Fibroblast of villous mesenchyme (primary cell): ENCODE data around the gene UNC13B. TPM values are rescaled to one million over a fixed set of nuclear protein-coding genes. Genes with fewer than 3 reads are reported as not detected.
A peak's percentile ranks its signal among the peaks of the same experiment; 100 is the strongest.

Source experiments
- DNase-seq: peaks from one replicate; pipeline ENCODE4 v3.0.0-alpha.2; 2010; ENCODE audit warnings: low read depth
- H3K4me3 ChIP-seq: 2 replicates; pipeline ENCODE4 v1.5.1; 2011; ENCODE audit warnings: low read depth, mild to moderate bottlenecking, low read length
- total RNA-seq: library from RNA; depleted of rRNA; stranded (reverse); fragments of >200 nt; gene quantifications from 2 replicates; pipeline ENCODE4 v1.2.3, GENCODE V29; 2012
- TF ChIP-seq, protein P1 (sequence below): IDR thresholded peaks from 2 replicates; pipeline ENCODE4 v1.5.1; 2012; ENCODE audit warnings: low read depth, mild to moderate bottlenecking, low read length; ENCODE audit not compliant: insufficient read depth

UNC13B gene
- total RNA-seq, 1 donor: 23.7 TPM

DNA sequence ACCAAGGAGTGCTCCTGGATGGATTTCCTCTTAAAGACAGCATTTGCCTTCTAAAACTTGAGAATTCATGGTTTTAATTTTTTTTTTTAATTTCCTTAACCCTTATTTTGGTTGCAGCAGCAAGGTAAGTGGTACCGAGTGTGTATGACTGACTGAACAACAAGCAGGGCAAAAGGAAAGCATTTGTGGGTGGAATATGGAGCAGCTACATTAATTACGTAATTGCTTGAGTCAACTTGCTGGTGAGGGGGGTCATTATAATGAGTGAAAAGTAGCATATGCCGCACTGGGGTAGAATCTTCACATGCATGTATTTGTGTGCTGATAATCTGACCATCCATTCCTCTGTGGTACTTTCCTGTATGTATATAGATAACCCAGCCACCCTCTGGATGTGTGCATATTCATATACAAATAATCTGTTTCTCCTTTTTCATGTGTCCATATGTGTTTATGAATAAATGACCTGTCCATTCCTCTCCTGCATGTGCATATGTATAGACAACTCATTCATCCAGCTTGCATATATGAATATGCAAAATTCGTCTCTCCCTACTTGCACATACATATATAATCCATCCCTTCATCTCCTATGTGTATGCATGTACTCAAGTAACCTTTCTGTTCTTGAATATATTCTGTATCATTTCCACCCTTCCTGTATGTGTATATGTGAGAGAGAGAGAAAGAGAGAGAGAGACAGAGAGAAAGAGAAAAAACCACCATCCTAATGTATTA lies 180.6 kb downstream of the UNC13B start:
- H3K4me3 ChIP-seq: no peak overlapping the region
- TF ChIP-seq, protein P1, sequence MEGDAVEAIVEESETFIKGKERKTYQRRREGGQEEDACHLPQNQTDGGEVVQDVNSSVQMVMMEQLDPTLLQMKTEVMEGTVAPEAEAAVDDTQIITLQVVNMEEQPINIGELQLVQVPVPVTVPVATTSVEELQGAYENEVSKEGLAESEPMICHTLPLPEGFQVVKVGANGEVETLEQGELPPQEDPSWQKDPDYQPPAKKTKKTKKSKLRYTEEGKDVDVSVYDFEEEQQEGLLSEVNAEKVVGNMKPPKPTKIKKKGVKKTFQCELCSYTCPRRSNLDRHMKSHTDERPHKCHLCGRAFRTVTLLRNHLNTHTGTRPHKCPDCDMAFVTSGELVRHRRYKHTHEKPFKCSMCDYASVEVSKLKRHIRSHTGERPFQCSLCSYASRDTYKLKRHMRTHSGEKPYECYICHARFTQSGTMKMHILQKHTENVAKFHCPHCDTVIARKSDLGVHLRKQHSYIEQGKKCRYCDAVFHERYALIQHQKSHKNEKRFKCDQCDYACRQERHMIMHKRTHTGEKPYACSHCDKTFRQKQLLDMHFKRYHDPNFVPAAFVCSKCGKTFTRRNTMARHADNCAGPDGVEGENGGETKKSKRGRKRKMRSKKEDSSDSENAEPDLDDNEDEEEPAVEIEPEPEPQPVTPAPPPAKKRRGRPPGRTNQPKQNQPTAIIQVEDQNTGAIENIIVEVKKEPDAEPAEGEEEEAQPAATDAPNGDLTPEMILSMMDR: no peak
- DNase-seq: peak; percentile 15

DNA sequence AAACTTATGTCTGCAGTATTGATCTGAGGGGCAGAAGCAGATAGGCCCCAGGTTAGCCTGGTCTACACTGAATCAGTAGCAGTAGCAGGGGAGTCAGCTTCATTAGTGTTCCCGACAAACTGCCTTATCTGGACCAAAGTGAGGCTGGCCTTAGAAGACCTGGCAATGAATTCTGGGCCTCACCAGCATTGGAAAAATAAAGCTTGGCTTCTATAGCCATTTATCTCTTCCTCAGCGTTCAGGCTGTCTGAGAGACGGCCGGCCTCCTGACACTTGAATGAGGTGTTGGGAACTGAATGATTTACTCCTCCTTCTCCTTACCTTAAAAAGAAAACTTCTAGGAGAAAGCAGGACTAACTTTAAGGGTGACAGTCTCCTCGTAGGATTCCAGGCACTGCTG lies 186.3 kb downstream of the UNC13B start:
- no peak overlapping the region for H3K4me3 ChIP-seq
- TF ChIP-seq, protein P1: no peak
- no peak for DNase-seq

DNA sequence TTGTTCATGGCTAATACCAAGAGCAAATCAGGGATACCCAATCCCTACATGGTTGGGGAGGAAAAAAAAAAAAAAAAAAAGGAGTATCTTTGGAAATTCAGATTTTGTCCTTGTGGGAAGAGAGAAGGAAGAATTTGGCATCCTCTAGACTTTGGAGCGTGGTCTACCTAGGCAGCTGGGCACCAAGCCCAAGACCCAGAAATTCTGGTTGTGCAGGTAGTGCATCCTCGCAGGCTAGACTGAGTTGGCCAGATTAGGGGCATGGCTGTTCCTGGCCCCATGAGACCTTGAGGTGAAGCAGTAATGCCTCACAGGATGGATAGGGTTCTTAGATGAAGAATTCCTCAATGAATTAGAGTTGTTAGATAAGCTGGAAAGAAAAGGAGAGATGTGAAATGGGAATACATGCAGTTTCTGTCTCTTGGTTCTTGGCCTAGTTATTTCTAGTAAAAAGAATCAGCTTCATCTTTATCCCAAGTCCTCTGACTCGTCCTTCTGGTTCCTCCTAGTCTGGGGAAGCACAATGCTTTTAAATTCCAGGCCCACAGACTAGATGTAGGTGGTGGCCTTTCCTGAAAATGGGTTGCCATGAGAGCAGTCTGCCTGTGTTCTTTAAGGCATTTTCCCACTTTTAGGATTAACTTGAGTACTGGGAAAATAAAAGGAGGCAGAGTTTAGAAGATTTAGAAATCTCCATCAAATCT lies 187.6 kb downstream of the UNC13B start:
- TF ChIP-seq, protein P1: no peak
- DNase-seq: no peak
- H3K4me3 ChIP-seq: no peak overlapping the region

DNA sequence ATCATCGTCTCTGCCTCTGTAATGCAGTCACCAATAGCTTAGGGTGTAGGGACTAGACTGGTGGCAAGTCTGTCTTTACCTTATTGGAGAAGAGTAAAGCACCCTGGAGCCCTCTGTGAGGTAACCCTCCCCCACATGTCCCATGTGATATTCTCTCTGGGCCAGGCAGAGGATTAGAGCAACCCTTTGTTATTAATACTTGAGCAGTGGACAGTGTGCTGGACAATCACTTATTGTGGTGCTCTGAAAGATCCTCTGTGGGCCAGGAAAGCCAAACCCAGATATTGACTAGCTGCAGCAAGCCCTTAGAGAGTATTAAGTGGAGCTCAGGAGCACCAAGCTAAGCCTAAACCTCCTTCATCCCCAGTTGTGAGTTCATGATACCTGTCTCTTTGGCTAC lies 188.4 kb downstream of the UNC13B start:
- no peak overlapping the region for H3K4me3 ChIP-seq
- DNase-seq: no peak
- TF ChIP-seq, protein P1: no peak

DNA sequence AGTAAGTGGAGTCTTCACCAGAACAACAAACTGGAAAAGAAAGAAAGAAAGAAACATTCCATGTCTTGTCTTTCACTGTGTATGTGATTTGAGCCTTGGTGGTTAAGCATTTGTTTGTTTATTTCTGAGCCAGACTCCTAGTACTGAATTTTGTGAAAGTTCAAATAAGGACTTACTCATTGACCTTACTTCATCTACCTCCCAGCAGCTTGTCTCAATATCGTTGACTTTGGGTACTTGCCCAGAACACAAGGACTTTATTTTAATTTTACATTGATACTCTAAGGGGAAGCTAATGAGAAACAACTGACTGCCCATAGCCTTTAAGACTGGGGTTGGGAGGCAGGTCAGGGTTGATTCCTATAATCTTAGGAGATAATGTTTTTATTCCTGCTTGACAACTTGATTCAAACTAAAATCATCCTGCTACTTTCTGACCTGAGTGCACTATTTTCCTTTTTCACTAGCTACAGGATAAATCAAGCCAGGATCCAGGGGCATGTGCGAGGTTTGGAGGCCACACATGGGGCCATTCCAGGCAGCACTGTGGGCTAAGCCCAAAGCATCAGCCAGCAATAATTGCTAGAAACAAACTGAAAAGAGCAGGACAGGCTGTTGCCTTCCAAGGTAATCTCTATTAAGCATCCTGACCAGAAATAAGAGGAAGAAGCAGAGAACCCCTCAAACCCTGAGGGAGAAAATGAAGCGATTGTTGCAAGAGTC lies 189.2 kb downstream of the UNC13B start:
- DNase-seq: peak; percentile 65
- TF ChIP-seq, protein P1: no peak
- H3K4me3 ChIP-seq: no peak overlapping the region

DNA sequence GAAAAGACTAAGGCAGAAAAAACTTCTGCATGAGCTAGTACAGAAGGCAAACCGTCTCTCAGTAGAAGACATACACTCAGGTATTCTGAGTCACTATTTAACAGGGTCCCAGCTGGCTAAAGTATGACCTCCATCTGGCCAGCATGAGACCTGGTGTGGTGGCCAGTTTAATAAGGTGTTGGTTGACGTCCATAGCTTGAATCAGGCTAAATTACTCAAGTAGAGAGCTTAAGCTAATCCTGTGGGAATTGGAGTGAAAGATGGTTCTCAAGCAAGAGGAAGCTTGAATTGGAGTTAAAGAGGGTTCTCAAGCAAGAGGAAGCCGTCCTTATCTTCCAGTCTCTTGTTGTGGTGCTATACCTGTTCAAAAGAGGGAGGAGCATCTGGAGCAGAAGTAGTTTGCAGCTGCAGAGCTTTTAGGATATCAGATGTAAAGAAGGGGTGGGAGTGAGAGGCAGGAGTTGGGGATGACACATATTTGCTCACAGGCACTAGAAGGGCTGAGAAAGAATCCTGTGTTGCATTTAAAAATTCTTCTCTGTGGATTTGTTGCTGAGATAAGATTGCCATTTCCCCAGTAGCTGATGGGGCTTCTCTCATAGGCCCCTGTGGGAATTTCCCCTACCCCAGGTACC lies 192.0 kb downstream of the UNC13B start:
- TF ChIP-seq, protein P1: no peak
- DNase-seq: peak; percentile 48
- H3K4me3 ChIP-seq: no peak overlapping the region
